K562 (cell line): Measurements from ENCODE around the gene RTL10. TPM values are rescaled to one million over a fixed set of nuclear protein-coding genes. Genes with fewer than 3 reads are reported as not detected.

ENCODE experiments used
- AFF4 ChIP-seq: sonication (generic); formaldehyde crosslinking; IDR thresholded peaks from 2 replicates; pipeline ENCODE4 v1.8.0; 2023; ENCODE audit warnings: mild to moderate bottlenecking, missing genetic modification reagents
- ASH1L ChIP-seq: fragments of 450-650 bp; IDR thresholded peaks from 2 replicates; pipeline ENCODE4 v1.6.1; 2018; ENCODE audit warnings: borderline replicate concordance, mild to moderate bottlenecking, low read depth; ENCODE audit not compliant: partially characterized antibody
- CBFA2T2 ChIP-seq: fragments of 450-650 bp; conservative IDR thresholded peaks from 2 replicates; pipeline ENCODE4 v1.6.1; 2017; ENCODE audit warnings: mild to moderate bottlenecking
- CHD1 ChIP-seq: fragments of 200-600 bp; sonication (generic); IDR thresholded peaks from one replicate; pipeline ENCODE4 v1.6.1; 2012; ENCODE audit warnings: mild to moderate bottlenecking, moderate library complexity, low read length, inconsistent platforms
- HDAC2 ChIP-seq: fragments of 450-650 bp; IDR thresholded peaks from 2 replicates; pipeline ENCODE4 v1.6.1; 2016; ENCODE audit warnings: mild to moderate bottlenecking
- IRF9 ChIP-seq: fragments of 450-650 bp; IDR thresholded peaks from 2 replicates; pipeline ENCODE4 v1.6.1; 2016; ENCODE audit warnings: missing biosample characterization, missing genetic modification characterization
- KLF10 ChIP-seq: fragments of 250-450 bp; sonication (Bioruptor Pico); IDR thresholded peaks from 2 replicates; pipeline ENCODE4 v1.6.1; 2021; ENCODE audit warnings: matching md5 sums
- MEIS2 ChIP-seq: fragments of 450-650 bp; IDR thresholded peaks from 2 replicates; pipeline ENCODE4 v1.6.1; 2014; ENCODE audit warnings: mild to moderate bottlenecking; ENCODE audit not compliant: partially characterized antibody
- MYBL2 ChIP-seq, 2 experiments: fragments of 450-650 bp in 1 of 2; sonication (generic) in 1 of 2; formaldehyde crosslinking in 1 of 2; IDR thresholded peaks; 2 replicates each; pipeline versions ENCODE4 v1.6.1 to v1.8.1; 2017 to 2022; ENCODE audit warnings: borderline replicate concordance in 1 of 2, inconsistent platforms in 1 of 2, low read depth in 1 of 2, mild to moderate bottlenecking in 1 of 2, missing genetic modification reagents in 1 of 2, moderate library complexity in 1 of 2
- SMAD3 ChIP-seq: fragments of 450-650 bp; formaldehyde crosslinking; conservative IDR thresholded peaks from 2 replicates; pipeline ENCODE4 v1.4.0; 2020; ENCODE audit warnings: mild to moderate bottlenecking
- THRA ChIP-seq: fragments of 450-650 bp; IDR thresholded peaks from 2 replicates; pipeline ENCODE4 v1.6.1; 2017; ENCODE audit warnings: mild to moderate bottlenecking, moderate library complexity
- ZBTB7A ChIP-seq: IDR thresholded peaks from 2 replicates; pipeline ENCODE4 v1.6.1; 2011; ENCODE audit warnings: low read depth, mild to moderate bottlenecking, low read length, moderate library complexity, borderline replicate concordance; ENCODE audit not compliant: control insufficient read depth
- ZNF217 ChIP-seq: sonication (generic); formaldehyde crosslinking; IDR thresholded peaks from 2 replicates; pipeline ENCODE4 v1.8.0; 2022; ENCODE audit warnings: mild to moderate bottlenecking, missing genetic modification reagents
- ZNF655 ChIP-seq: fragments of 250-450 bp; sonication (Bioruptor Pico); IDR thresholded peaks from 2 replicates; pipeline ENCODE4 v1.5.0; 2021
- ZNF740 ChIP-seq, 3 experiments: fragments of 200-800 bp in 1 of 3; sonication (Bioruptor generic) in 1 of 3; sonication (generic) in 1 of 3; formaldehyde crosslinking in 1 of 3; IDR thresholded peaks; 2 replicates each; pipeline versions ENCODE4 v1.6.1 to v1.8.0; 2016 to 2022; ENCODE audit warnings: mild to moderate bottlenecking in 2 of 3, missing compliant biosample characterization in 2 of 3, missing genetic modification characterization in 2 of 3, missing genetic modification reagents in 1 of 3
- polyA plus RNA-seq, 8 experiments: library from polyadenylated mRNA; depleted of rRNA in 4 of 8; stranded (reverse) in 5 of 8; unstranded in 3 of 8; fragments of >200 nt; fragmentation: Nextera tagmentation in 2 of 8; fragmentation: Illumina TruSeq in 1 of 8; extraction: Ambion mirVana in 2 of 8; extraction: Trizol in 1 of 8; gene quantifications; 2 replicates each; pipeline versions ENCODE4 v1.2.1 to v1.2.3, GENCODE V29; 2011 to 2014; ENCODE audit warnings: inconsistent platforms in 1 of 8, missing spikeins in 1 of 8
- total RNA-seq, 7 experiments: library from RNA; depleted of rRNA in 6 of 7; stranded (reverse); fragments of >200 nt in 6 of 7; fragmentation: Illumina TruSeq in 2 of 7; extraction: Trizol in 2 of 7; gene quantifications; 2 replicates each; pipeline versions ENCODE4 v1.2.1 to v1.2.3, GENCODE V29; 2011 to 2021; ENCODE audit warnings: low replicate concordance in 1 of 7

RTL10 gene
- total and polyA plus RNA-seq, 9 of the 15 experiments (the other 6 are each of a cell fraction or from before 2014, with no cell fraction given): 19.8 to 75.5 (median 32.5) TPM

GRCh38 chr22:19854778-19855503 lies at the start of gene RTL10, which contains the start of gene GNB1L (continued):
- TF ChIP-seq IRF9 (peak; percentile 80), ZNF740 (CRISPR knock-in tag; IDR thresholded peaks at IDR 0.05) (no peak), ZNF740 (tag; IDR thresholded peaks at IDR 0.05) (peak in 1 of 2 experiments; percentile 73; a peak in 2 of 4 replicates), KLF10 (CRISPR knock-in tag) (no peak), AFF4 (CRISPR knock-in tag) (no peak), MEIS2 (no peak), ZNF217 (CRISPR knock-in tag) (no peak), HDAC2 (no peak), ASH1L (no peak), CHD1 (peak; percentile 100), ZBTB7A (no peak), THRA (no peak), CBFA2T2 (no peak), MYBL2 (IDR thresholded peaks at IDR 0.05; ENCODE audit: low read depth) (no peak), MYBL2 (CRISPR knock-in tag; IDR thresholded peaks at IDR 0.05; ENCODE audit: borderline replicate concordance) (no peak), ZNF655 (CRISPR knock-in tag) (no peak), SMAD3 (peak; percentile 87; the same call in 1 of the 2 replicates)
